GM21737 (cell line): ENCODE measurements around the gene AADACL2.
"Not testable (repeated sequence)": the region's sequence is repeated elsewhere in the genome, so short reads cannot be mapped to it uniquely, and the experiment has no call there.

ENCODE experiments used
- ATAC-seq: cut with Tn5 transposase; IDR thresholded peaks from one replicate; pipeline ENCODE4 v1.9.1; 2021; ENCODE audit warnings: mild to moderate bottlenecking, moderate library complexity; ENCODE audit not compliant: unreplicated experiment

Gene AADACL2

GRCh38 chr3:151765685-151766084 is 32.0 kb downstream of the AADACL2 start:
- ATAC-seq = no peak

GRCh38 chr3:151766454-151766853 is 32.7 kb downstream of the AADACL2 start:
- no peak for ATAC-seq

- no peak for ATAC-seq
Observed at GRCh38 chr3:151768393-151768930, 34.7 kb downstream of the AADACL2 start.

GRCh38 chr3:151769175-151769574 is 35.4 kb downstream of the AADACL2 start:
- no peak for ATAC-seq

- ATAC-seq = no peak
Observed at GRCh38 chr3:151770956-151771355, 37.2 kb downstream of the AADACL2 start.

GRCh38 chr3:151772825-151773480 is 39.2 kb downstream of the AADACL2 start:
- ATAC-seq = no peak

- ATAC-seq = no peak
Observed at GRCh38 chr3:151774235-151774634, 40.5 kb downstream of the AADACL2 start.

GRCh38 chr3:151774910-151775309 is 41.2 kb downstream of the AADACL2 start:
- no peak for ATAC-seq

- ATAC-seq = no peak
Observed at GRCh38 chr3:151775314-151776258, 41.9 kb downstream of the AADACL2 start.

GRCh38 chr3:151776259-151776740 is 42.6 kb downstream of the AADACL2 start:
- ATAC-seq = no peak

- no peak for ATAC-seq
Observed at GRCh38 chr3:151777880-151778279, 44.2 kb downstream of the AADACL2 start.

- ATAC-seq = no peak
Observed at GRCh38 chr3:151787626-151788025, 53.9 kb downstream of the AADACL2 start.

- ATAC-seq = no peak
Observed at GRCh38 chr3:151788401-151788800, 54.7 kb downstream of the AADACL2 start.

GRCh38 chr3:151789853-151790463 is 56.2 kb downstream of the AADACL2 start:
- no peak for ATAC-seq

GRCh38 chr3:151790763-151791162 is 57.0 kb downstream of the AADACL2 start:
- not testable (repeated sequence) for ATAC-seq

- ATAC-seq = no peak
Observed at GRCh38 chr3:151792411-151792810, 58.7 kb downstream of the AADACL2 start.

GRCh38 chr3:151793636-151794035 is 59.9 kb downstream of the AADACL2 start:
- no peak for ATAC-seq

- no peak for ATAC-seq
Observed at GRCh38 chr3:151794080-151794479, 60.4 kb downstream of the AADACL2 start.

GRCh38 chr3:151795276-151795675 is 61.5 kb downstream of the AADACL2 start:
- ATAC-seq = no peak

- ATAC-seq = no peak
Observed at GRCh38 chr3:151796105-151796680, 62.5 kb downstream of the AADACL2 start.

GRCh38 chr3:151798466-151798865 is 64.7 kb downstream of the AADACL2 start:
- ATAC-seq = no peak
